Measurements from ENCODE around the gene ABCA2.

The ABCA2 gene

GRCh38 chr9:137027369-137028262 lies at the start of gene ABCA2:
TSS of gene ABCA2 (minus strand) at chr9:137028237. CDS start at chr9:137028140, 97 bp downstream.
- DNase-seq, result no peak

- DNase-seq, result peak in 1 of 2 experiments; percentile 45
Measured at GRCh38 chr9:137077010-137077747, 49.1 kb upstream of the ABCA2 start, which contains the start of gene UAP1L1. TSS of gene UAP1L1 (plus strand) at chr9:137077517. CDS start at chr9:137077533, 16 bp downstream.

- DNase-seq, result no peak
Measured at GRCh38 chr9:137076636-137077009, 48.6 kb upstream of the ABCA2 start.

- no peak for DNase-seq
Measured at GRCh38 chr9:137075275-137075775, 47.3 kb upstream of the ABCA2 start.

- no peak for DNase-seq
Measured at GRCh38 chr9:137074657-137075274, 46.7 kb upstream of the ABCA2 start.

GRCh38 chr9:137073992-137074399 lies 46.0 kb upstream of the ABCA2 start:
- DNase-seq, result no peak

GRCh38 chr9:137071282-137071681 lies 43.2 kb upstream of the ABCA2 start:
- DNase-seq, result no peak

- DNase-seq, result peak in 1 of 2 experiments; percentile 81
Measured at GRCh38 chr9:137070906-137071275, 42.9 kb upstream of the ABCA2 start.

GRCh38 chr9:137070201-137070905 lies 42.3 kb upstream of the ABCA2 start, which contains the start of gene SAPCD2:
TSS of gene SAPCD2 (minus strand) at chr9:137070557. CDS start at chr9:137070460, 97 bp downstream.
- peak; percentile 76 to 95 for DNase-seq

- peak in 1 of 2 experiments; percentile 41 for DNase-seq
Measured at GRCh38 chr9:137069508-137070091, 41.6 kb upstream of the ABCA2 start.

GRCh38 chr9:137068539-137069507 lies 40.8 kb upstream of the ABCA2 start:
- DNase-seq, result peak in 1 of 2 experiments; percentile 32

GRCh38 chr9:137067860-137068538 lies 40.0 kb upstream of the ABCA2 start:
- DNase-seq, result peak; percentile 74 to 82

GRCh38 chr9:137066096-137066861 lies 38.2 kb upstream of the ABCA2 start:
- no peak for DNase-seq

- DNase-seq, result no peak
Measured at GRCh38 chr9:137065336-137065967, 37.4 kb upstream of the ABCA2 start.

- no peak for DNase-seq
Measured at GRCh38 chr9:137064880-137065164, 36.8 kb upstream of the ABCA2 start.

- DNase-seq, result peak in 1 of 2 experiments; percentile 61
Measured at GRCh38 chr9:137064027-137064879, 36.2 kb upstream of the ABCA2 start.

- no peak for DNase-seq
Measured at GRCh38 chr9:137063311-137064026, 35.4 kb upstream of the ABCA2 start.
